8988T (cell line): ENCODE measurements around the gene ERBB3.
"Not testable (repeated sequence)": the region's sequence is repeated elsewhere in the genome, so short reads cannot be mapped to it uniquely, and the experiment has no call there.

Experiments used
- DNase-seq: peaks from one replicate; pipeline ENCODE4 v3.0.0; 2011

Gene ERBB3

DNA sequence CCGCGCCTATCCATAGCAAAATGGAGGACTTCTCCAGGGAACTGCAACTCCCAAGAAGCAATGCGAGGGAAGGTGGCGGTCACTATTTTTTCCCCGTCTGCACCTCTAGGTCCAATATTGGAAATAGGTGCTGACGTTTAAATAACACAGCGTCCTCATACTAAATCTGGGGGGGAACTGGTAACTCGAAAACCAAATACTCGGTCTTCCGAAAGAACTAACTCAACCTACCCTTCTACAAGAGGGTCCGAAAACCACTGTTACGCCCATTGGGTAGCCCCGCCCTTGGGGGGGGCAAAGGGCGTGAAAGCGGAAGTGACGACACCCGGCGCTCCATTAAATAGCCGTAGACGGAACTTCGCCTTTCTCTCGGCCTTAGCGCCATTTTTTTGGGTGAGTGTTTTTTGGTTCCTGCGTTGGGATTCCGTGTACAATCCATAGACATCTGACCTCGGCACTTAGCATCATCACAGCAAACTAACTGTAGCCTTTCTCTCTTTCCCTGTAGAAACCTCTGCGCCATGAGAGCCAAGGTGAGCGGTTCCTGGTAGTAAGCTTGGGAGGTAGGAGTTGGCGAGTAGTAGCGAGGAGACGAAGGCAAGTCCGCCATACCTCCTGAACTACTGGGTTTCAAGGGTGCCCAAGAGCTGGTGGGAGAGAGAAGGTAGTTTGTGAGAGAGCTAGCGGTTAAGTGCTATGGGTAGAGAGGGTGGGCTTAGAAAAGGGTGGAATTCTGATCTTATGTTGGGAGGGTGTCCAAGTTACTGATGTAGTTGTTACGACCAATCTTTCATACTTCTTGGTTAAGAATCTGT, 36.5 kb downstream of the ERBB3 start, which contains the start of gene RPL41:
TSS of gene RPL41 (plus strand) at position 367 of the 815 bp plus-strand sequence.
- no peak for DNase-seq

DNA sequence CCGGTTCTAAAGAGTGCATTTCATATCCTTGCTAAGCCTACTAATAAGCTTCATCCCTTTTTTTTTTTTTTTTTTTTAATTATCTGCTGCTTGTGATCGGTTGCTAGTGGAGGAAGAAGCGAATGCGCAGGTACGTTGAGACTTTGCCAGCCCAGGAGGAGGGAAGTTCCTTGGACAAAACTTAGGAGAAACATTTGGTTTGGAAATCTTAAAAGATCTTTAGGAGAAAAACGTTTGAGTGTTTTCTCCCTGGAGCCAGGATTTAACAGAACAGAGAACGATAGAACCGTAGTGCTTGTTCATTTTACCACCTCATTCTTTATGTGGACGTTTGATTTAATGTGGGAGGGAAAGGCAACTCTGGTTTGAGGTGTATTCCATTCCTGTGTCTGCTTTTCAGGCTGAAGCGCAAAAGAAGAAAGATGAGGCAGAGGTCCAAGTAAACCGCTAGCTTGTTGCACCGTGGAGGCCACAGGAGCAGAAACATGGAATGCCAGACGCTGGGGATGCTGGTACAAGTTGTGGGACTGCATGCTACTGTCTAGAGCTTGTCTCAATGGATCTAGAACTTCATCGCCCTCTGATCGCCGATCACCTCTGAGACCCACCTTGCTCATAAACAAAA, 37.2 kb downstream of the ERBB3 start:
- not testable (repeated sequence) for DNase-seq

DNA sequence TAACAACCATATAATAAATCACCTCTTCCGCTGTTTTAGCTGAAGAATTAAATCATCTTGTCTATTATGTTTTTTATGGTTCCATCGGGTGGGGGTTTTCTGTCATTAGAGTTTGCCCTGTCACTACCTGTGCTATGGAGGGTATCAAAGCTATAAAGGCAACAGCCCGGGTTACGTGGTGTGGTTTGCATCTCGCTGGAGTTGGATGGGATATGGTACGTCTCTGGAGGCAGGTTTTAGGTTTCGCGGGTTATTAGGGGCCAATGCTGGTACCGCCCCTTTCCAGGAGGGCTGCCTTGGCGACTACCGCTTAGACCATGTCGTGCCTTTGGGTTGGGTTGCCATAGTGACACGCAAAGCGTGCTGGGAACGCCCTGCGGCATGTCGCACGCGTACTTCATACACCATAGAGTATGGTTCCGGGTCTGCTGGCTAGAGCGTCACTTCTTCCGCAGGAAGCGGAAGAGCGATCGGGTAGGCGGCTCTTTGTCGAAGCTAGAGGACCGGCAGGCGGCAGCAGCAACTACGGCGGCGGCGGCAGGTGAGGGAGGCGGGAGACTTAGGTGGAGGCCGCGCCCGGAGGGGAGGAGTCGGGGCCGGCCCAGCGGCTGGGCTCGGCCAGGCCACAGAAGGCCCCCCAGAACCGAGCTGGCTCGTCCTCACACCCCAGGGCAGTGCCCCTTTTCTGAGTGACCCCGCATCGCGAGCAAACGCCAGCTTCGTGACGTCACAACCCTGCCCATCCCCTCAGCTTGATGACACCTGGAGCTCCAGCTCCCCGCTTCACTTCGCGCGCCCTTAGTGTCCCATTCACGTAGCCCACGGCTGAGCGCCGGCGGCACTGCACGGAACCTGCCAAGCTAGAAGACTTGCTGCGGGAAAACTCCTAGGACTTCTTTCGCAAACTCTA, 38.1 kb downstream of the ERBB3 start, which contains the start of gene ZC3H10:
TSS of gene ZC3H10 (plus strand) at position 489 of the 910 bp plus-strand sequence. CDS start 2,297 bp downstream, outside the sequence.
- DNase-seq: peak; percentile 69

DNA sequence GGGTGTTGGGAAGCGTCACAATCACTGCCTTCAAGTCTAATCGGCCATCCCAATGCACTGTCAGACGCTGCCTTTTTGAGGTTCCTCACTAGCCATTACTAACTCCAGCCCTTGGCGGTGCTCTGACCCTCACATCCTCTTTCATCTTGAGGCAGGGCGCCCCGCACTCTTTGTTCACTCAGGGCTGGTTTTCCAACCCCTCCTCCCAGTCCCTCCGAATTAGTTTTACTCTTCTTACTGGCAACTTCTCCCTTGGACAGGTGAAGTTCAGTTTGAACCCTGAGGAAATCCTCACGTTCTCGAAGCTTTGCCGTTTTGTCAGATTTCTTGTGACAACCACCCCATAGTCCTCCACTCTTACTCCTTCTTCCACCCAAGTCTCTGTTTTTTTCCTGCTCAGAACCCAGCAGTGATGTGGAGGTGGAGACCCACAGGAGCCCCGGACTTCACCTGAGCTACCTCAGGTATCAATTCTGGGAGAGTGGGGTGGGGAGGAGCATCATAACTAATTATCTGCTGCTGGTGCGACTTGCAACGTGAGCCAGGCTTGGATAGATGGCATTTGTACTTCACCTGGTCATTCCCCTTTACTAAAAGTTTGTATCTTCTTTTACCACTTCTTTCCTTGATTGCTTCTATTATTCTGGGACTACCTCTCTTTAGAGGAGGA, 38.9 kb downstream of the ERBB3 start:
- no peak for DNase-seq

DNA sequence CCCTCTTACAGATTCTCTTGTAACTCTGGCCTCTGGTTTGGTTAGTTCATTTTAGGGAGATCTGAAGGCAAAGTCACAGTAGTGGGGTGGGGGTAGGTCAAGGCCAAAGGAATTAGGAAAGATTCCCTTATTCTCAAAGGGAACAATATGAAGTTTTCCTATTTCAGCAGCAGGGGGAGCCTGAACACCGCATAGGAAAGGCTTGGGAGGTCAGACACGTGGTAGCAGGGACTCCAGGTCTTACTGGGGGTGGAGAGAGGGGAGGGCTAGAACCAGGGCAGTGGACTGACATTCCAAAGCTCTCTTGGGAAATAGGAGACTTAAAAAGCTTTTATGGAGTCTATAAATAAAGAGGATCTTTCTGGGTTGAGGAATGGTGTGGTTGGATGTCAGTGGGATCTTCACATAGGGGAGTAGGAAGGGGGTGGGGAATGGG, 39.4 kb downstream of the ERBB3 start:
- peak; percentile 67 for DNase-seq

DNA sequence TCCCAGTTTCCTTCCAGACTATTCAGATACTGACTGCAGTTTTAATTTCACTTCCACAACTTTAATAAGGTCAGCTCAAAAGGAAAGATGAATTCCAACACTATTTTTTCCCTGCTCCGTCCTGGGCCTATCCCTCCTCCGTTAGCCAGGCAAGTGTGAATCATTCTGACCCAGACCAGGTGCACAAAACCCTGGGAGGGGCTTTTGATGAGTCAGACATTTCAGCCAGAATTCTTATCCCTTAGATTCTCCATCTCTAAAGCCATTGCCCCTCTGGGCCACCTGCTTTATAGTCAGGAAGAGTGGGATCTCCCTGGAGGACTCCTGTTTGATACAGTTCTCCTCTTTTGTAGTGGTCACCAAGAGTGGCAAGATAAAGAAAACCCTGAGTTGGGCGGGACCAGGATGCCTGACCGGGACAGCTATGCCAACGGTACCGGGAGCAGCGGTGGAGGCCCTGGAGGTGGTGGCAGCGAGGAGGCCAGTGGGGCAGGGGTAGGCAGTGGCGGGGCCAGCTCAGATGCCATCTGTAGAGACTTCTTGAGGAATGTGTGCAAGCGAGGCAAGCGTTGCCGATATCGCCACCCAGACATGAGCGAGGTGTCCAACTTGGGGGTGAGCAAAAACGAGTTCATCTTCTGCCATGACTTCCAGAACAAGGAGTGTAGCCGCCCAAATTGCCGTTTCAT, 40.3 kb downstream of the ERBB3 start:
- no peak for DNase-seq

DNA sequence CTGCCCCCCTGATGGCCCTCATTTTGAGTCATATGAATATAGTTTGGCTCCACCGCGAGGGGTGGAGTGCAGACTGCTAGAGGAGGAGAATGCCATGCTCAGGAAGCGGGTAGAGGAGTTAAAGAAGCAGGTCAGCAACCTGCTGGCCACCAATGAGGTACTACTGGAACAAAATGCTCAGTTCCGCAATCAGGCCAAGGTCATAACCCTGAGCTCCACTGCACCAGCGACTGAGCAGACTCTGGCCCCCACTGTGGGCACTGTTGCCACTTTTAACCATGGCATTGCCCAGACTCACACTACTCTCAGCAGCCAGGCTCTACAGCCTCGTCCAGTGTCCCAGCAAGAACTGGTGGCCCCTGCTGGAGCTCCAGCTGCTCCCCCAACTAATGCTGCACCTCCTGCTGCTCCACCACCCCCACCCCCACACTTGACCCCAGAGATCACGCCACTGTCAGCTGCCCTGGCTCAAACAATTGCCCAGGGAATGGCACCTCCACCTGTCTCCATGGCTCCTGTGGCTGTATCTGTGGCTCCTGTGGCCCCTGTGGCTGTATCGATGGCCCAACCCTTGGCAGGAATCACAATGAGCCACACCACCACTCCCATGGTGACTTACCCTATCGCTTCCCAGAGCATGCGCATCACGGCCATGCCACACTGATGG, 41.4 kb downstream of the ERBB3 start:
- DNase-seq: no peak

DNA sequence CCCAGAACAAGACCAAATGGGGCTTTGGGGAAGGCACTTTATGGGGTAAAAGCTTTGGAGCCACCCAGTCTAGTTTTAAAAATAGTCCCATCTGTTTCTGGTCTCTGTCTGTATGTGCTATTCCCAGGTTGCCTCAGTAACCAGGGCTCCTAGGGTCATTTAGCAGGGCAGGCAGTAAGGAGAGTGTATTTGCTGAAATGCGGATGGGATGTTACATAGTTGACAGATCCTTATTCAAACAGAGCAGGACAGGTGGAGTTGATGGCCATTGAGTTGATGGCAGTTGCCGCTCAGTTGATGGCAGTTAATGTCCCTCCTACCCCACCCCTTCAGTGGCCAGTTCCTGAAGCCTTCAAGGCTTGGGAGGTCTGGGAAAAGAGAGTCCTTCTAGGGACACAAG, 42.7 kb downstream of the ERBB3 start:
- DNase-seq: no peak

DNA sequence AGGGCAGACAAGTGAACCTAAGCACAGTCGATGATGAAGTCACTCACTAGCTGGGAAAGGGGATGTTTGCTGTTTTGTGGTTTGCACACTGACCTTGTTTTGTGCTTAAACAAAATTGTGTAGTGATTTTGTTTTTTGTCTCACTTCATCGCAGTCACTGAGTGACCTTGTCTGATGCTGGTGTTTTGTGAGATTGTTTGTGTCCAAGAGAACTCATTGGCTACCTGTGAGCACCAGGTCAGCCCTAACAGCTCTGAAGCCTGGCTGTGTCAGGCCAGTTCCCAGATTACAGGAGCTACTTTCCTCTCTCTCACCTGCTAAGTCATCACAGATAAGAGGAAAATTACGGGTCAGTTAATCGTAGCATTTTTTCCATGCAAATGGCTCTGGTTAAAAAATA, 44.2 kb downstream of the ERBB3 start:
- no peak for DNase-seq

DNA sequence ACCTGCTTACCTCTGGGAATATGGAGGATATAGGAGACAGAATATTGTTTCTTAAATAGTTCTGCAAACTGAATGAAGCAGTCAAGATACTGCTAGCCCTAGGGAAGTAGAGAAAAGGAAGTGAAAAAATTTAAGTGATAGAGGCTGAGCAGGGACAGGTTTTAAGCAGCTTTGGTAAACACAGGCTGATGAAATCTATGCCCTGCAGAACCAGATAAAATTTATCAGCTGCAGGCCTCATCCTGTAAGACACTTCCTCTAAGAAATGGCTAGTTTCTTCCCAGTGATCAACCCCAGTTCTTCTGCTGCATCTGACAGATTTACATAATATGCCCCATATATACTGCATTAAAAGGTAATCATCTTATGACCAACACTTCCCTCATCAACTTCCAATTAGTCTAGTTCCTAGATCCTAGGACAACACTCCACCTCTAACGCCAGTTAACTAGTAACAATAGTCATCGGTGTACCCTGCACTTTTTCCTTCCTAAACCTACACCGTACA, 46.8 kb downstream of the ERBB3 start:
- DNase-seq: no peak

DNA sequence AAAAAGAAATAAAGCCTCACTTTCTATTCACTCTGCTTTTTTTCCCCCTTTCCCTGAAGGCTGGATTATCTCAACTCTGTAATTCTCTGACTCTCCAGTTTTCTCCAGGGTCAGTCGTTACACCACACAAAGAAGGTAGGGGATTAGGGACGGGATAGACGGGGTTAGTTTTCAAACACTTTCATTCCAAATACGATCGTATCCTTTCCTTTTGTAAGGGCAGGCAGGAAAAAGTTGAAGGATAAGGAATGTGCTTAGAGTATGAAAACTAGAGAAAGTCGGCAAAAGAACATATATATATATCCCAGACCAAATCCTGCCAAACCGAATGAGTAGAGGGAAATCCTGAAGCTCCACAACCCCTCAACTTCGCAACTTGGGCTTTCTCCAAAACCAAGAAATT, 47.5 kb downstream of the ERBB3 start:
- no peak for DNase-seq

DNA sequence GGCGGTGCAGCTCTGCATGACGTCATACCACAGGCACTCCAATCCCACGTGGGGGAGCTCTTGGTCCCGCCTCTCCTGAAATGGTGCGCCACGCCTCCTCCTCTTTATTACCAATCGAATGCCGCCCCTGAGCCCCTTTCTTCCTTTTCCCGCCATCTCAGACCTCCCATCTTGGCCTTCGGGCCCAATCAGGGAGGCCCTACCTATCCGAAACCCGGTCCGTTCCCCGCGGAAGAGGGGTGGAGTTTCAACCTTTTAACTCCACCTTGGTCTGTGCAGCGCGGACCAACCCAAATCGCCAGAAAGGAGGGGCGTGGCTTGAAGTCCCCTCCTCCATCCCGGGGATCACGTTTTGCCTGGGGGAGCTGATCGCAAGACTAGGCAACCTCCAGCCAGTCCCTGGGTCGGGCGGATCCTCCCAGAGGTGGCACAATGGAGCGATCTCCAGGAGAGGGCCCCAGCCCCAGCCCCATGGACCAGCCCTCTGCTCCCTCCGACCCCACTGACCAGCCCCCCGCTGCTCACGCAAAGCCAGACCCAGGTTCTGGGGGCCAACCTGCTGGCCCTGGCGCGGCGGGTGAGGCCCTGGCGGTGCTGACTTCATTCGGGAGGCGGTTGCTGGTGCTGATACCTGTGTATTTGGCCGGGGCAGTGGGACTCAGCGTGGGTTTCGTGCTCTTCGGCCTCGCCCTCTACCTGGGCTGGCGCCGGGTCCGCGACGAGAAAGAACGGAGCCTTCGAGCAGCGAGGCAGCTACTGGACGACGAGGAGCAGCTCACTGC, 48.1 kb downstream of the ERBB3 start, which contains the start of gene ESYT1:
TSS of gene ESYT1 (plus strand) at position 380 of the 782 bp plus-strand sequence. CDS start at position 433, 53 bp downstream.
- peak; percentile 87 for DNase-seq

DNA sequence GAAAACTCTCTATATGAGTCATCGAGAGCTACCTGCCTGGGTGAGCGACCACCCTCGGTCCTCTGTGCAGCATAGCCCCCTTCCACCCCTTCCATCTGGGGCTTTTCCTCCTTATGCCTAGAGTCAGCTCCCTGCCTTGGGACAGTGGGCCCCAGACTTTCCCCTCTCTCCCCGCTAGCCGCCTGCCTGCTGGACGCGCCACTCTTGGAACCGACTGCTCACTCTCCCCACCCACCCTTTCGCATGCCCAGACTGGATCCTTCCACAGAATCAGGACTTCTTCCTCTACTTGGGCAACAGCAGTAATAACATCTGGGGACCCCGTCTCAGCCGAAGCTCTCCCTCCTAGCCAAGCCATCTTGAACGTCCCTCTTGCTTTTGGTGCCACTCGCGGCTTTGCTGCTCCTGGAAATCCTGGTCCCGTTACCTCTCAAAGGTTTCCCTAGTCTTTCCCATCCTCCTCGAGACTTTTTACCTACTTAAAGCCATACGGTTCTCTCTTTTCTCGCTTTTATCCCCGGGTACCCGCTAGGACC, 48.8 kb downstream of the ERBB3 start:
- DNase-seq: no peak

DNA sequence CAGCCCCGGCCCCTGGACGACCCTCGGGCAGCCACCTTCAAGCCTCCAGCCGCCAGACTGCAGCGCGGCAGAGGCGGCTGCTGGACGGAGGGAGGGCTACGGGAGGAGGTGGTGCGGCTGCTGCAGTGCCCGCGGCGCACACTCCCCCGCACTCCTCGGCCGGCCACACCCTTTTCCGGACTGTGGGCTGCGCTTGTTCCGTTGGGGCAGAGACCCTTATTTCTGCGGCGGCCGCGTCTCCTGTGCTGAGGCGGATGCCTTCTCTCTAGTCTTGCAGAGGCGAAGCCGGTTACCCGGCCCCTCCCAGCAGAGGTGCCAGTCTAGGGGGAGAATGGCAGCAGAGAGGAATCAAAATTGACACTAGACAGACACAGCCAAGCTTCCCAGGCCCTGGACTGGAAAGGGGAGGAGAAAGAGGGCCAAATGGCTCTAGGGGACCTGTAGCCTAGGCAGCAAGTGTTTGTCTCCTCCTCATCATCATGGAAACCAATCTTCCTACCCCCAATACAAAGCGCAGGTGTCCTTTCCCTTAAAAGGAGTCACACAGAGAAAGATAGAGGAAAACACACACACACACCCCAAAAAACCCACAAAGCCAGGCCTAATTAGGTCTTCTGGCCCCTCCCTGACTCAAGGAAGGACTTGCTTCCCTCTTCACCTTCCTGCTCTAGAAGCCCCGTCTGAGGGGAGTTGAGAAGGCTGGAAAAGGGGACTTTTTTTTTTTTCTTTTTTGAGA, 49.4 kb downstream of the ERBB3 start:
- DNase-seq: peak; percentile 41

DNA sequence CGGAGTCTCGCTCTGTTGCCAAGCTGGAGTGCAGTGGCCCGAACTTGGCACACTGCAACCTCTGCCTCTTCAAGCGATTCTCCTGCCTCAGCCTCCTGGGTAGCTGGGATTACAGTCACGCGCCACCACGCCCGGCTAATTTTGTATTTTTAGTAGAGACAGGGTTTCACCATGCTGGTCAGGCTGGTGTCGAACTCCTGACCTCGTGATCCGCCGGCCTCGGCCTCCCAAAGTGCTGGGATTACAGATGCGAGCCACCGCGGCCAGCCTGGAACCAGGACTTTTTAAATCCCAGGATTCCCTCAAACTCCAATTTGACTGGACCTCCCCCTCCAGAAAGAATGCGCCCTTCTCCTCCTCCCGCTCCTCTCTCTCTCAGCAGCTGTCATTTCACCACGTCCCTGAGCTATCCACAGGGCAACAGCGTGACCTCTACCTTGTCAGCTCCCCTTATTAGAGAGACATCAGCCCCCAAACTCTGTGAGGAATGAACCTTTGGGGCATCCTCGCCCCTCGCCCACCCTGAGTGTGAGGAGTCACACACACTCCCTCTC, 50.1 kb downstream of the ERBB3 start:
- DNase-seq: no peak

DNA sequence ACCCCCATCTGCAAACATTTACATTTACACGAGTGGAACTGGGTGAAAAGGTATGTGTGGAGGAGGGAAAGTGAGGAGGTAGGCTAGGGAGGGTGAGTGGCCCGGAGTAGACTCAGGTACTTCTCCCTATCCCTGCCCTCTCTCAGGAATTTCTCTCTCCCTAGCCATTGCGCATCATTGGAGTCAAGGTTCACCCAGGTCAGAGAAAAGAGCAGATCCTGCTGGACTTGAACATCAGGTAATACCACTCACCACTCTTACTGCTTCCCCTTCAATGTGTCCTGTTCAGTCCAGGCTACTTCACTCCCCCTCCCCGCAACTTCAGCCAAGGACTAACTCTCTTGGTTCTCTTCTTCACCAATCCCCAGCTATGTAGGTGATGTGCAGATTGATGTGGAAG, 50.9 kb downstream of the ERBB3 start:
- DNase-seq: no peak

DNA sequence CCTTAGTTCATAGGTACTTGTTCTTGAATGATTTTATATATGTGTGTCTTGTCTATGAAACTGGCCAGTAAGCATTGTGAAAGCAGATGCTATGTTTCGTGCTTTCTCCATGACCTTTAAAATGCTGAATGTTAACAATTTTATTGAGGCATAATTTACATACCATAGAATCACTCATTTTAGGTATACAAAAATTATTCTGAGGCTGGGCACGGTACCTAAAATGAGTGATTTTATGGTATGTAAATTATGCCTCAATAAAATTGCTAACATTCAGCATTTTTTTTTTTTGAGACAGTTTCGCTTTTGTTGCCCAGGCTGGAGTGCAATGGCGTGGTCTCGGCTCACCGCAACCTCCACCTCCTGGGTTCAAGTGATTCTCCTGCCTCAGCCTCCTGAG, 54.9 kb downstream of the ERBB3 start:
- no peak for DNase-seq

DNA sequence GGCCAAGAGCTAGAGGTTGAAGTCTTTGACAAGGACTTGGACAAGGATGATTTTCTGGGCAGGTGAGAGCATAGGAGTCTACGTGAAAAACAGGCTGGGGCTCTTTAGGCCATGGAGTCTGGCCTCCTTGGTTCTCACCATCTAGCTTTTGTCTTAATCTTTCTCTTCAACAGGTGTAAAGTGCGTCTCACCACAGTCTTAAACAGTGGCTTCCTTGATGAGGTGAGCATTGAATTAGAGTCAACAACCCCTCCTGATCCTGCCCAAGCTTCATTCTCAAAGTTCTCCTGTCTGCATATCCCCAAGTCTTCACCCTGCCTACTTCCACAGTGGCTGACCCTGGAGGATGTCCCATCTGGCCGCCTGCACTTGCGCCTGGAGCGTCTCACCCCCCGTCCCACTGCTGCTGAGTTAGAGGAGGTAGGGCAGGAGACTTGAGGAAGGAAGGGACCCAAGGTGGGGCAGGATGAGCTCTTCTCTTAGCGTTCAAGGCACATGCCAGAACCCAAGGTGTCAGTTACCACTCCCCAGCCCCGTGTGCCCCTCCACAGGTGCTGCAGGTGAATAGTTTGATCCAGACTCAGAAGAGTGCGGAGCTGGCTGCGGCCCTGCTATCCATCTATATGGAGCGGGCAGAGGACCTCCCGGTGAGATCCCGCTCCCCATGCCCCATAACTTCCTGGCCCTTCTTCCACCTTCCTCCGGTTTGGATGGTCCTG, 58.0 kb downstream of the ERBB3 start:
- DNase-seq: no peak
